Endothelial cell of umbilical vein (primary cell): Measurements from ENCODE around the gene SPAG9. TPM values are rescaled to one million over a fixed set of nuclear protein-coding genes. Genes with fewer than 3 reads are reported as not detected.

ENCODE experiments used
- BruUV-seq: library from RNA; stranded (reverse); fragments of 400-500 nt; replicated peaks from 2 replicates; lab custom pipeline; 2021; lab: Mats Ljungman, UMichigan
- CTCF ChIA-PET: fragments of 300-600, 350-600 bp; sonication (Branson Sonifier 250); formaldehyde crosslinking; loops from one replicate; lab custom pipeline; 2021; ENCODE audit warnings: antibody characterized with exemption, inconsistent platforms; lab: Charles Lee
- POLR2A ChIA-PET: fragments of 300-600, 350-600 bp; sonication (Branson Sonifier 250); formaldehyde crosslinking; loops from one replicate; lab custom pipeline; 2021; ENCODE audit warnings: antibody characterized with exemption, inconsistent platforms; lab: Charles Lee
- DNase-seq: peaks from one replicate; pipeline ENCODE4 v3.0.0-alpha.2; 2011; ENCODE audit warnings: low read depth, low spot score
- FAIRE-seq: peaks from 2 replicates; lab custom pipeline; 2011; peaks lifted over from hg19 to GRCh38; lab: Jason Lieb, UNC
- H2AFZ ChIP-seq: 2 replicates; pipeline ENCODE4 v1.6.0; 2012; ENCODE audit warnings: low read depth, low read length, control low read depth, inconsistent platforms
- H3K27ac ChIP-seq: 2 replicates; pipeline ENCODE4 v1.5.1; 2011; ENCODE audit warnings: low read depth, mild to moderate bottlenecking, control low read depth, low read length, moderate library complexity; ENCODE audit not compliant: insufficient read depth
- H3K27me3 ChIP-seq, 2 experiments: 2 replicates each; pipeline versions ENCODE4 v1.6.0 to v1.6.1; 2011; ENCODE audit warnings: low read length in 2 of 2, mixed read lengths in 1 of 2; ENCODE audit not compliant: control insufficient read depth in 2 of 2, insufficient read depth in 2 of 2
- H3K36me3 ChIP-seq, 2 experiments: 2 replicates in 1 of 2; 3 replicates in 1 of 2; pipeline ENCODE4 v1.5.1; 2011; ENCODE audit warnings: low read length in 2 of 2, mild to moderate bottlenecking in 1 of 2, moderate library complexity in 1 of 2; ENCODE audit not compliant: control insufficient read depth in 2 of 2, insufficient read depth in 2 of 2; ENCODE audit errors: extremely low read depth in 1 of 2
- H3K4me1 ChIP-seq: 3 replicates; pipeline ENCODE4 v1.5.1; 2011; ENCODE audit warnings: mild to moderate bottlenecking, low read length; ENCODE audit not compliant: control insufficient read depth, insufficient read depth; ENCODE audit errors: extremely low read depth
- H3K4me2 ChIP-seq: 2 replicates; pipeline ENCODE4 v1.6.1; 2011; ENCODE audit warnings: low read length, control low read depth, mixed read lengths; ENCODE audit not compliant: insufficient read depth
- H3K4me3 ChIP-seq, 3 experiments: fragments of 200-600 bp in 1 of 3; sonication (generic), shearing (Covaris generic) in 1 of 3; replicated peaks in 1 of 3; 2 replicates each; pipeline ENCODE4 v1.5.1; 2011 to 2016; ENCODE audit warnings: control low read depth in 3 of 3, low read length in 3 of 3, mild to moderate bottlenecking in 2 of 3, inconsistent platforms in 1 of 3, low read depth in 1 of 3, moderate library complexity in 1 of 3; ENCODE audit not compliant: insufficient read depth in 1 of 3
- H3K79me2 ChIP-seq: 2 replicates; pipeline ENCODE4 v1.6.0; 2012; ENCODE audit warnings: low read length, inconsistent platforms; ENCODE audit not compliant: control insufficient read depth, insufficient read depth
- H3K9ac ChIP-seq: replicated peaks from 2 replicates; pipeline ENCODE3; 2011; ENCODE audit warnings: low read length, control low read depth; ENCODE audit not compliant: insufficient read depth; ENCODE audit errors: extremely low read depth
- H3K9me1 ChIP-seq: replicated peaks from 3 replicates; pipeline ENCODE4 v1.6.0; 2011; ENCODE audit warnings: mild to moderate bottlenecking, low read length; ENCODE audit not compliant: control insufficient read depth, insufficient read depth; ENCODE audit errors: extremely low read depth
- H3K9me3 ChIP-seq: replicated peaks from 2 replicates; pipeline ENCODE4 v1.5.1; 2012; ENCODE audit warnings: low read length, inconsistent platforms; ENCODE audit not compliant: control insufficient read depth, insufficient read depth
- H4K20me1 ChIP-seq: replicated peaks from 2 replicates; pipeline ENCODE3; 2011; ENCODE audit warnings: mild to moderate bottlenecking, low read length; ENCODE audit not compliant: control insufficient read depth, insufficient read depth; ENCODE audit errors: extremely low read depth
- EZH2 ChIP-seq: IDR thresholded peaks from 2 replicates; pipeline ENCODE4 v1.6.1; 2012; ENCODE audit warnings: borderline replicate concordance, low read depth, mild to moderate bottlenecking, moderate library complexity, low read length, inconsistent platforms; ENCODE audit not compliant: severe bottlenecking
- FOS ChIP-seq: IDR thresholded peaks from 2 replicates; pipeline ENCODE4 v1.6.1; 2011; ENCODE audit warnings: mild to moderate bottlenecking, low read length, moderate library complexity, borderline replicate concordance; ENCODE audit not compliant: insufficient read depth
- GATA2 ChIP-seq: IDR thresholded peaks from 2 replicates; pipeline ENCODE4 v1.7.0; 2011; ENCODE audit warnings: low read depth, mild to moderate bottlenecking, moderate library complexity, mixed read lengths, low read length; ENCODE audit not compliant: insufficient read length, insufficient read depth
- JUN ChIP-seq: IDR thresholded peaks from 2 replicates; pipeline ENCODE4 v1.6.1; 2011; ENCODE audit warnings: borderline replicate concordance, low read depth; ENCODE audit not compliant: insufficient read length, insufficient read depth
- MYC ChIP-seq: IDR thresholded peaks from one replicate; pipeline ENCODE4 v1.6.1; 2011; ENCODE audit warnings: mild to moderate bottlenecking, low read depth, low read length
- POLR2A ChIP-seq: IDR thresholded peaks from 2 replicates; pipeline ENCODE4 v1.6.1; 2012; ENCODE audit warnings: low read depth, mild to moderate bottlenecking, control low read depth, low read length
- POLR2AphosphoS5 ChIP-seq: IDR thresholded peaks from 2 replicates; pipeline ENCODE4 v1.6.1; 2012; ENCODE audit warnings: low read depth, mild to moderate bottlenecking, control low read depth, low read length, moderate library complexity; ENCODE audit not compliant: insufficient read depth
- dilution Hi-C: fragments of 300-500 bp; cut with MboI; formaldehyde crosslinking; loops from one replicate; pipeline ENCODE4 v1.15.0; 2019; ENCODE audit warnings: low sequenced_read_pairs; ENCODE audit not compliant: extremely low pct_ligation_motif_present
- intact Hi-C: fragments of 100-400 bp; cut with micrococcal nuclease; formaldehyde crosslinking; loops from one replicate; pipeline ENCODE4 v1.10.0; 2022
- polyA plus RNA-seq, 4 experiments: library from polyadenylated mRNA; depleted of rRNA in 3 of 4; stranded (reverse) in 3 of 4; unstranded in 1 of 4; fragments of >200 nt; gene quantifications; 2 replicates each; pipeline versions ENCODE4 v1.2.1 to v1.2.3, GENCODE V29; 2011 to 2012; ENCODE audit warnings: missing spikeins in 1 of 4
- total RNA-seq: library from RNA; stranded (reverse); gene quantifications from 2 replicates; pipeline ENCODE4 v1.2.3, GENCODE V29; 2021
- TF ChIP-seq, protein P1 (sequence below): IDR thresholded peaks from 2 replicates; pipeline ENCODE4 v1.6.1; 2011; ENCODE audit not compliant: insufficient read depth, insufficient read length
- TF ChIP-seq, protein P2 (sequence below), 2 donors: IDR thresholded peaks; 1 replicate in 1 of 2; 2 replicates in 1 of 2; pipeline ENCODE4 v1.5.1; 2011; ENCODE audit warnings: low read length in 2 of 2, mild to moderate bottlenecking in 2 of 2, moderate library complexity in 2 of 2, control low read depth in 1 of 2, inconsistent platforms in 1 of 2, low read depth in 1 of 2; ENCODE audit not compliant: insufficient read depth in 1 of 2; ENCODE audit errors: extremely low read depth in 1 of 2

The SPAG9 gene
- total and polyA plus RNA-seq, 2 donors (not counting 3 experiments of a cell fraction or from before 2014, with no cell fraction given), result 16.5 to 75.0 TPM

DNA sequence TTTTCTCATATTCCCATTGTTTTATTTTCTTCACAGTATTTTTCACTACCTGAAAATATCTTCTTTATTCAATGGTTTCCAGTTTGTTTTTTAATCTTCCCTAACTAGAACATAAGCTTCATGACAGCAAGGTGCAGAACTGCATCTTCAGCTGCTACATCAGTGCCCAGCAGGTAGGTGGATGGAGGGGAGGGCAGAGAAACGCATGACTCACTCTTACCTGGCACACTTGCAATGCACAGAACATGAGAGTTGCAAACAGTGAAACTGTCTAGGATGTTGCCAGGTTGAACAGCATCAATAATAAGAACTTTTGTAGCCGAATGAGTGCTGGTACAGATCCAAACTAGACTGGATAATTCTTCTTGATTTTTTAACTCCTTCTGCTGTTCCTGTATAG is 127.1 kb downstream of the SPAG9 start:
- Histone ChIP-seq H2AFZ (no peak overlapping the region), H3K36me3 (peaks cover 12 to 13% of the 10 kb centered on the region in 2 experiments), H3K27ac (no peak overlapping the region), H3K9me1 (no peaks in the 10 kb centered on the region), H3K9ac (no peak overlapping the region), H3K4me2 (no peak overlapping the region), H3K4me3 (no peak overlapping the region), H4K20me1 (no peaks in the 10 kb centered on the region), H3K27me3 (no peaks in the 10 kb centered on the region), H3K9me3 (no peaks in the 10 kb centered on the region), H3K79me2 (no peaks in the 10 kb centered on the region), H3K4me1 (no peaks in the 10 kb centered on the region)
- intact Hi-C loops, result no loop called here
- TF ChIP-seq EZH2, result no peak
- no peak for TF ChIP-seq POLR2AphosphoS5
- TF ChIP-seq, protein P1, sequence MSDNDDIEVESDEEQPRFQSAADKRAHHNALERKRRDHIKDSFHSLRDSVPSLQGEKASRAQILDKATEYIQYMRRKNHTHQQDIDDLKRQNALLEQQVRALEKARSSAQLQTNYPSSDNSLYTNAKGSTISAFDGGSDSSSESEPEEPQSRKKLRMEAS, result no peak
- no peak for TF ChIP-seq FOS
- no peak for TF ChIP-seq MYC
- no peak for TF ChIP-seq POLR2A
- TF ChIP-seq, protein P2, sequence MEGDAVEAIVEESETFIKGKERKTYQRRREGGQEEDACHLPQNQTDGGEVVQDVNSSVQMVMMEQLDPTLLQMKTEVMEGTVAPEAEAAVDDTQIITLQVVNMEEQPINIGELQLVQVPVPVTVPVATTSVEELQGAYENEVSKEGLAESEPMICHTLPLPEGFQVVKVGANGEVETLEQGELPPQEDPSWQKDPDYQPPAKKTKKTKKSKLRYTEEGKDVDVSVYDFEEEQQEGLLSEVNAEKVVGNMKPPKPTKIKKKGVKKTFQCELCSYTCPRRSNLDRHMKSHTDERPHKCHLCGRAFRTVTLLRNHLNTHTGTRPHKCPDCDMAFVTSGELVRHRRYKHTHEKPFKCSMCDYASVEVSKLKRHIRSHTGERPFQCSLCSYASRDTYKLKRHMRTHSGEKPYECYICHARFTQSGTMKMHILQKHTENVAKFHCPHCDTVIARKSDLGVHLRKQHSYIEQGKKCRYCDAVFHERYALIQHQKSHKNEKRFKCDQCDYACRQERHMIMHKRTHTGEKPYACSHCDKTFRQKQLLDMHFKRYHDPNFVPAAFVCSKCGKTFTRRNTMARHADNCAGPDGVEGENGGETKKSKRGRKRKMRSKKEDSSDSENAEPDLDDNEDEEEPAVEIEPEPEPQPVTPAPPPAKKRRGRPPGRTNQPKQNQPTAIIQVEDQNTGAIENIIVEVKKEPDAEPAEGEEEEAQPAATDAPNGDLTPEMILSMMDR (IDR thresholded peaks at IDR 0.05; ENCODE audit: extremely low read depth in 1 of 2, insufficient read depth in 1 of 2, low read depth in 1 of 2, low read length in 2 of 2), result no peak
- no peak for TF ChIP-seq GATA2
- no peak for TF ChIP-seq JUN
- dilution Hi-C loops, result no loop called here
- DNase-seq, result no peak
- ChIA-PET CTCF (no interaction called here), POLR2A (no interaction called here)
- no peak for FAIRE-seq
- BruUV-seq, result no TSS peak
